Activated naive CD8-positive, alpha-beta T cell treated with anti-CD3 and anti-CD28 coated beads for 36 hours (primary cell): ENCODE measurements around the gene UPF2. TPM values are rescaled to one million over a fixed set of nuclear protein-coding genes. Genes with fewer than 3 reads are reported as not detected.
"Not testable (repeated sequence)": the region's sequence is repeated elsewhere in the genome, so short reads cannot be mapped to it uniquely, and the experiment has no call there.

Experiments
- DNase-seq: peaks from one replicate; pipeline ENCODE4 v3.0.0; 2021
- H3K27ac Mint-ChIP-seq: one replicate; pipeline ENCODE4 v1.8.0; 2022; ENCODE audit warnings: mild to moderate bottlenecking, moderate library complexity, mixed read lengths
- H3K27me3 Mint-ChIP-seq: one replicate; pipeline ENCODE4 v1.8.0; 2022; ENCODE audit warnings: mild to moderate bottlenecking, mixed read lengths
- H3K36me3 Mint-ChIP-seq: one replicate; pipeline ENCODE4 v1.8.0; 2021; ENCODE audit warnings: mild to moderate bottlenecking, mixed read lengths
- H3K4me1 Mint-ChIP-seq: one replicate; pipeline ENCODE4 v1.8.0; 2021; ENCODE audit warnings: mixed read lengths
- H3K4me3 Mint-ChIP-seq: one replicate; pipeline ENCODE4 v1.8.0; 2022; ENCODE audit warnings: mild to moderate bottlenecking, moderate library complexity, mixed read lengths
- H3K9me3 Mint-ChIP-seq: one replicate; pipeline ENCODE4 v1.8.0; 2022; ENCODE audit warnings: mixed read lengths
- total RNA-seq, 2 experiments: library from RNA; stranded (reverse); gene quantifications; one replicate each; pipeline ENCODE4 v1.2.3, GENCODE V29; 2021

The UPF2 gene
- total RNA-seq, 2 experiments from 2014 or later, result 35.8 to 38.2 TPM

DNA sequence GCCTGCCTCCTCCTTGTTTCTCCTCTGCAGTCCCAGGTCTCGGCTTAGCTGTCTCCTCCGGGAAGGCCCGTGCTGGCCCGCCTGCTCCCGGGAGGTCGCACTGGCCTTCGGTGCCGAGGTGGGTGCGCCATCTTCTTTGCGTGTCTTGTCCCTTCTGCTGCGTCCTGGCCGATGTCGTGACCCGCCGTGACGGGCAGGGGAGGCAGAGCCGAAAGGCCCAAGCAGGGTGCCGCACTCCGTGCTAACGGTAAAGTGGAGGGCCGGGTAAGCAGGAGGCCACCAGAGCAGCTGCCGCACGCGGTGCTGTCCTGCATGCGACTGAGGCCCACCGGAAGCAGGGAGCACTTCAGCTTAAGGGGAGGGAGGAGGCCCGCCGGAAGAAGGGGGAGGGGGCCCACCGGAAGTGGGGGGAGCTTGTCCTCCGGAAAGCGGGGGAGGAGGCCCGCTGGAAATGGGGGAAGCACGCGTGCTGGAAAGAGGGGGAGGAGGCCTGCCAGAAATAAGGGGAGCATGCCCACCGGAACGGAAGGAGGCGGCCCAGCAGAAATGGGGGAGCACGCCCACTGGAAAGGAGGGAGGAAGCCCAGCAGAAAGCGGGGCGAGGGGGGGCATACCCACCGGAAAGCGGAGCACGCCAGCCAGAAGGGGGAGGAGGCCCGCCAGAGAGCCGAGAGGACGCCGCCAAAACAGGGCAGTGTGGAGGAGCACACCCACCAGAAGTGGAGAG, 148.1 kb downstream of the UPF2 start:
- Mint-ChIP-seq H3K9me3 (no peaks in the 10 kb centered on the region), H3K27me3 (no peaks in the 10 kb centered on the region), H3K36me3 (no peaks in the 10 kb centered on the region), H3K4me3 (no peak overlapping the region), H3K27ac (no peak overlapping the region), H3K4me1 (no peaks in the 10 kb centered on the region)
- no peak for DNase-seq

DNA sequence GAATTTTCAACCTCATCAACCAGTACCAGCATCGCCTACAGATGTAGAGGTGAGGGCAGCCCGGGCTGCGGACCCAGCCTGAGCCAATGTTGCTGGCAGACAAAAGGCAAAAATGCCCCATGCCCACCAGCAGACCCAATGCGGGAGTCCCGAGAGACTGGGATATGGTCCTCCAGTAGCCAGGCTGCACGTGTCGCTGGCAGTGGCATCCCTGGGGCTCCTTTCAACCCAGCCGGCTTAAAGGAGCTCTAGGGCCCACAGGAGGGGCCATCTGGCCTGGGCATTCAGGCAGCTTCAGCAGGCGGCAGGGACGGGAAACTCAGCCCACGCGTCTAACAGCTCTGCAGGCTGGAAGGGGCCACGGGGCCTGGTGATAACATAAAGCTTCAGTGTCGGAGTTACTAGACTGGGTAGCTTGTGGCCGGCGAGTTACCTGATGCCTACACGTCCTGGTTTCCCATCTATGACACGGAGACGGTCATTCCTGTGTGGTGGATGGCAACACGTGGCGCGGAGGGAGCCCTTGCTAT, 148.8 kb downstream of the UPF2 start:
- H3K27ac Mint-ChIP-seq, result no peak overlapping the region
- DNase-seq, result no peak
- no peaks in the 10 kb centered on the region for H3K27me3 Mint-ChIP-seq
- no peaks in the 10 kb centered on the region for H3K9me3 Mint-ChIP-seq
- H3K4me1 Mint-ChIP-seq, result no peaks in the 10 kb centered on the region
- H3K4me3 Mint-ChIP-seq, result no peak overlapping the region
- no peaks in the 10 kb centered on the region for H3K36me3 Mint-ChIP-seq

DNA sequence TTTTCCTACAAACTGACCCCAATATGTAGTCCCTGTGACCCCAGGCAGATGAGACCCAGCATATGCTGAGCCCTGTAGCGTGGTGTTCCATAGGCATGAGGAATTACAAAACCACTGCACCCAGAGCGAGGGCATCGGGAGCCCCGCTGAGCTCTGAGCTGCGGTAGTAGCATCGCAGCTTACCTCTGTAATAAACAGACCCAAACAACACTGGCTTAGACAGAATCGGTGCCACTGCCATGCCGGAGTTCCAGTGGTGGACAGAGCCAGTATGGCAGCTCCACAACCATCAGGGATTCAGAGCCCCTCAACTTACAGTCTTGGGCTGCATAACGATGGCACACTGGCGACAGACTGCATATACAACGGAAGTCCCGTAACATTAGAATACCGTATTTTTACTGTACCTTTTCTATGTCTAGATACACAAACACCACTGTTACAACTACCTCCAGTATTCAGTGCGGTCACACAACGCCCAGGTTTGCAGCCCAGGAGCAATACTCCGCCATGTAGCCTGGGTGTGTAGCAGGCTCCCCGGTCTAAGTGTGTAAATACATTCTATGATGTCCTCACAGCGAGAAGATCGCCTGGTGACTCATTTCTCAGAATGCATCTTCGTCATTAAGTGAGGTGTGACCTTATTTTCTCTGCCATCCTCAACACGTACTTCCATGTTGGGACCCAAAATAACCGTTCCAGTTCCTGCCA, 150.7 kb downstream of the UPF2 start:
- H3K27me3 Mint-ChIP-seq, result no peaks in the 10 kb centered on the region
- no peak for DNase-seq
- no peaks in the 10 kb centered on the region for H3K36me3 Mint-ChIP-seq
- H3K4me1 Mint-ChIP-seq, result no peaks in the 10 kb centered on the region
- H3K27ac Mint-ChIP-seq, result no peak overlapping the region
- no peak overlapping the region for H3K4me3 Mint-ChIP-seq
- no peaks in the 10 kb centered on the region for H3K9me3 Mint-ChIP-seq

DNA sequence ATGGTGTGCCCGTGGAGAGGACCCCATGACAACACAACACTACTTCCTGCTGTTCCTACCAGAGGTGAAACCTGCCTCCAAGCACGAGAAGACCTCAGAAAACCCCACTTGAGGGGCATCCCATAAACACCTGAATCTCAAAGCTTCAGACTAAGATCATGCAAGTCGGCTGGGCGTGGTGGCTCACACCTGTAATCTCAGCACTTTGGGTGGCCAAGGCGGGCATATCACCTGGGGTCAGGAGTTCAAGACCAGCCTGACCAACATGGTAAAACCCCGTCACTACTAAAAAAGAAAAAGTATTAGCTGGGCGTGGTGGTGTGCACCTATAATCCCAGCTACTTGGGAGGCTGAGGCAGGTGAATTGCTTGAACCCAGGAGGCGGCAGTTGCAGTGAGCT, 153.3 kb downstream of the UPF2 start:
- H3K4me3 Mint-ChIP-seq, H3K9me3 Mint-ChIP-seq, H3K27me3 Mint-ChIP-seq, H3K36me3 Mint-ChIP-seq, H3K4me1 Mint-ChIP-seq, H3K27ac Mint-ChIP-seq, DNase-seq: not testable (repeated sequence)

DNA sequence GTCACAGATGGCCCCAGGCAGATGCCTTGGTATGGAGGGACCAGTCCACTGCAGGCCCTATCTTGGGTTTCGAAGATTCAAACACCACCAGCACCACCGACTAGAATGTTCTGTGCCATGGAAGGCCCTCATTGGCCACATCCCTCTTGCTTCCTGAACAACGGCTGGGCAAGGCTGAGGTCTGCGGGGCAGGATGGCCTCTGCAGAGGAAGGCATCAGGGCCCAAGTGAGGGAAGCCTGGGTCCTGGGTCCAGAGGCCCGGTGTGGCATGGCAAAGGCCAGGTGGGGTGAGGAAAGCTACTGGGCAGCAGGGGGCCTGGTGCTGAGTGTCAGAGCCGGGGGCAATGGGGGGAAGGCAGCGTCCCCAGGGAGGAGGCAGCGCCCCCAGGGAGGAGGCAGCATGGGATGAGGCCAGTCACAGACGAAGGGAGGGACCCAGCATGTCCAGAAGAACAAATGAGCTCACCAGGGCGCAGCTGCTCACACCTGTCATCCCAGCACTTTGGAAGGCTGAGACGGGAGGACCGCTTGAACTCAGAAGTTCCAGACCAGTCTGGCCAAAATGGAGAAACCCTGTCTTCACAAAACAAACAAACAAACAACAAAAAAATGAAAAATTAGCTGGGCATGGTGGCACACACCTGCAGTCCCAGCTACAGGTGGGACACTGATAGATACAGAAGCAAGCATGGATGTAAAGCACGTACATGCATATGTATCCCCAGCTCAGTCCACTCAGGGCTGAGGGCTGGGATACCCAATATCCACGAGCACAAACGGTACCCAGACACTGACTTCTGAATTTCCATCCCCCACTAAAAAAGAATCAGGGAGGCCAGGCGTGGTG, 155.0 kb downstream of the UPF2 start:
- H3K27ac Mint-ChIP-seq, result no peak overlapping the region
- H3K4me3 Mint-ChIP-seq, result no peak overlapping the region
- no peaks in the 10 kb centered on the region for H3K27me3 Mint-ChIP-seq
- H3K4me1 Mint-ChIP-seq, result no peaks in the 10 kb centered on the region
- no peak for DNase-seq
- no peaks in the 10 kb centered on the region for H3K36me3 Mint-ChIP-seq
- no peaks in the 10 kb centered on the region for H3K9me3 Mint-ChIP-seq

DNA sequence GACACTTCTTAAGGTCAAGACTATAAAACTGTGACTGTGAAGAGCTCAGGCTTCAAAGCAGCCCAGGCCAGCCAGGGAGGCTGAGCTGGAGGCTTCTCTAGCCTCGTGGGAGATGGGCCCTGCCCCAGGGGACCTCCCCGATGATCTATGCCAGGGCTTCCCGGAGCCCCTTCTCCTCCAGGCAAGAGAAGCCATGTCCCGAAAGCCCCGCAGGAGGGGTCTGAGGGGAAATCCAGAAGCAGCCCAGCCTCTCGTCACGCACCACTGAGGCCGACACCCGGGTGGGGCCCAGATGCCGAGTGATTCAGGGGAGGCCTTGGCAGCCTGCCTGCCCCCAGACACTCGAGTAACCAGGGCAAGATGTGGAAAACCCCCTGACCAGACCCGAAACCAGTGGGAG, 155.8 kb downstream of the UPF2 start:
- no peak overlapping the region for H3K4me3 Mint-ChIP-seq
- H3K27me3 Mint-ChIP-seq, result no peaks in the 10 kb centered on the region
- no peaks in the 10 kb centered on the region for H3K4me1 Mint-ChIP-seq
- DNase-seq, result no peak
- no peaks in the 10 kb centered on the region for H3K36me3 Mint-ChIP-seq
- no peak overlapping the region for H3K27ac Mint-ChIP-seq
- H3K9me3 Mint-ChIP-seq, result no peaks in the 10 kb centered on the region

DNA sequence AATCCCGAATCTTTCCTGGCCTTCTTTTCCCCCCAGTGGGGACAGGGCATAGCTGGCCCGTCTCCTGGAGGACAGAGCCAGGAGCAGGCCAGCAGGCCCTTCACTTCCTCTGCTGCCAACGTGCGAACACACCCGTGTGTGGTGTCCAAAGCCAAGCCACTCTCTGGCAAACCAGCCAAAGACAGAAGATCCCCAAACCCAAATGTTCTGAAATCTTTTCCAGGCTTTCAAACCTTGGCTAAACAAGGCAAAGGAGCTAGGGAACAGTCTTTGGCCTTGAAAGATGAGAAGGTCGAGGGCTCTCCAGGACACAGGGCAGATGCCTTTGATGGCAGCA, 156.5 kb downstream of the UPF2 start:
- H3K4me3 Mint-ChIP-seq, result no peak overlapping the region
- no peaks in the 10 kb centered on the region for H3K36me3 Mint-ChIP-seq
- H3K27me3 Mint-ChIP-seq, result no peaks in the 10 kb centered on the region
- no peaks in the 10 kb centered on the region for H3K4me1 Mint-ChIP-seq
- H3K9me3 Mint-ChIP-seq, result no peaks in the 10 kb centered on the region
- DNase-seq, result no peak
- H3K27ac Mint-ChIP-seq, result no peak overlapping the region

DNA sequence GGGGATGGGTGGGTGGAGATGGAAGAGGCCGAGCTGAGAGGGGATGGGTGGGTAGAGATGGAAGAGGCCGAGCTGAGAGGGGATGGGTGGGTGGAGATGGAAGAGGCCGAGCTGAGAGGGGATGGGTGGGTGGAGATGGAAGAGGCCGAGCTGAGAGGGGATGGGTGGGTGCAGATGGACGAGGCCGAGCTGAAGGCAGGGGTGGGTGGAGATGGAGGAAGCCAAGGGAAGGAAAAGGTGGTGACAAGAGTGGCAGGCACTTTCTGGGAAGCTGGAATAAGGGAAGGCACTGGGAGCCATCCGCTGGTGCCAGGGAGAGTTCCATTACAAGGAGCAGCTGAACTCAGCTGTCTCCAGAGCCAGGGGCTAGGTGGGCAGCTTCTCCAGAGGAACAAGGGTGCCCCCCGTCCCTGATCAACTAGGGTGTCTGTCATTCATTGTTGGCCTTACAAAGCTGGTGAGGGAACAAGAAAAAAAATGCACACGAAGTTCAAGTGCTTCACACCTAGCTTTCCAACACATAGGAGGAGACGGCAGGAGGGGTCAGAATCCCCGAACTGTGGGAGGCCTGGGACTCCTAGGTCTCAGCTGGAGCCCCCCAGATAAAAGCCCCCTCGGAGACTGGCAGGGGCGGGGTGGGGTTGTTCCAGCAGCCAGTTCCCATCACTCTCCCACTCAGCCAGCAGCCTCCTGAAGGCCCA, 157.0 kb downstream of the UPF2 start:
- no peaks in the 10 kb centered on the region for H3K9me3 Mint-ChIP-seq
- H3K36me3 Mint-ChIP-seq, result no peaks in the 10 kb centered on the region
- no peak overlapping the region for H3K4me3 Mint-ChIP-seq
- no peaks in the 10 kb centered on the region for H3K27me3 Mint-ChIP-seq
- no peak for DNase-seq
- H3K4me1 Mint-ChIP-seq, result no peaks in the 10 kb centered on the region
- no peak overlapping the region for H3K27ac Mint-ChIP-seq

DNA sequence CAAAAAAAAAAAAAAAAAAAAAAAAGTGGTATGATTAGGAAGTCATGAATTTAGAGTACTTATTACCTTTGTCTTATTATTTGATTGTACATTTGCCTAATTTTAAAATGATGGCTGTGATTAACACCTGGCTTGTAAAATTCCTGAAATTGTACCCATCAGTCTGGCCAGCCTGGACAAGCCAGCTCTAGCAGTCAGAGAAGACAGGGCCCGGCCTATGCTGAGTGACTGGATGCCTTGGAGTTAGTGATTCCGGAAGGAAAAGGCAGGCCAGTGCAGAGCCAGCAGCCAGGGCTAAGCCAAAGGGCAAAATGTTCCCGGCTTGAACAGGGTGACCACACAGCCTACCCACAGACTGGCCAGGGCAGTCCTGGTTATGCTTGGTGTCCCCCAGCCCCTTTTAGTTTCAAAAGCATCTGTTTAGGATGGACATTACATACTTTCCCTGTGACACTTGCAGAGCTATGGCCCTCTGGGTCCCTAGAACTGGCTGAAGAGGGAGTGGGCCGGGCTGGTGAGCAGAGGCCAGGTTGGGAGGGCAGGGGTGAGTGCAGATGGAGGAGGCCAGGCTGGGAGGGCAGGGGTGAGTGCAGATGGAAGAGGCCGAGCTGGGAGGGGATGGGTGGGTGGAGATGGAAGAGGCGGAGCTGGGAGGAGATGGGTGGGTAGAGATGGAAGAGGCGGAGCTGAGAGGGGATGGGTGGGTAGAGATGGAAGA, 157.7 kb downstream of the UPF2 start:
- no peaks in the 10 kb centered on the region for H3K36me3 Mint-ChIP-seq
- H3K27ac Mint-ChIP-seq, result no peak overlapping the region
- DNase-seq, result no peak
- H3K4me1 Mint-ChIP-seq, result no peaks in the 10 kb centered on the region
- no peaks in the 10 kb centered on the region for H3K9me3 Mint-ChIP-seq
- H3K27me3 Mint-ChIP-seq, result no peaks in the 10 kb centered on the region
- H3K4me3 Mint-ChIP-seq, result no peak overlapping the region

DNA sequence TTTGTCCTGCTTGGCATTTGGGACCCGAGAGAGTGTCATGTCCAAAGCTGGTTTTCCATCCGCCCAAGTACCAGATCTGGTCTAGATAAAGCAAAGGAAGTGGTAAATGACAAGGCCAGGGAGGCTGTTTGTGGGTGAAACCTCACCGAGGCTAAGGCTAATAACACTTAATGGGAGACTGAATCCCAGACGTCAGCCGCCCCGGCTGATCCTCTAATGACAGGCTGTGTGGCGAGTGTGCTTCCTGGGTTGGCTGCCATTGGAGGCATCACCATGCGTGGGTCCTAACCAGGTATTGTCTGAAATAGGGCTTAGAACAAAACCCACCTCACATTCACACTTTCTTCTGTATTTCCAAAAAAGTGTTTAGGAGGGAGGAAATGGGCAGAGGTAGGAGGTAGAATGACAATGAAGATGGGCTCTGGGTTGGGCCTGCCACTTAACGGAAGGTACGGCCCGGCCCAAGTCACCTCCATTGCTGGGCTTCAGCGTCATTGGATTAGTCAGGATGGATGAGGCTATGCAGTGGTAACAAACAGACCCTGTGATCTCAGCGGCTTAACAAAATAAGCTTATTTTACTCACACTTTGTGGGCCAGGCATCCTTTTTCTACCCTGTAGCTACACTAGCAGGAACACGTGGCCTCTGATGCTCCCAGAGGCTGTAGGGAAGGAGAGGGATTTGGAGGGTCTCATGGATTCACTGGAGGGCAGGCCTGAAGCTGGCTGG, 159.8 kb downstream of the UPF2 start:
- Mint-ChIP-seq H3K4me3 (no peak overlapping the region), H3K36me3 (no peaks in the 10 kb centered on the region), H3K9me3 (no peaks in the 10 kb centered on the region), H3K27me3 (peaks cover 5% of the 10 kb centered on the region), H3K27ac (no peak overlapping the region), H3K4me1 (no peaks in the 10 kb centered on the region)
- DNase-seq, result no peak

DNA sequence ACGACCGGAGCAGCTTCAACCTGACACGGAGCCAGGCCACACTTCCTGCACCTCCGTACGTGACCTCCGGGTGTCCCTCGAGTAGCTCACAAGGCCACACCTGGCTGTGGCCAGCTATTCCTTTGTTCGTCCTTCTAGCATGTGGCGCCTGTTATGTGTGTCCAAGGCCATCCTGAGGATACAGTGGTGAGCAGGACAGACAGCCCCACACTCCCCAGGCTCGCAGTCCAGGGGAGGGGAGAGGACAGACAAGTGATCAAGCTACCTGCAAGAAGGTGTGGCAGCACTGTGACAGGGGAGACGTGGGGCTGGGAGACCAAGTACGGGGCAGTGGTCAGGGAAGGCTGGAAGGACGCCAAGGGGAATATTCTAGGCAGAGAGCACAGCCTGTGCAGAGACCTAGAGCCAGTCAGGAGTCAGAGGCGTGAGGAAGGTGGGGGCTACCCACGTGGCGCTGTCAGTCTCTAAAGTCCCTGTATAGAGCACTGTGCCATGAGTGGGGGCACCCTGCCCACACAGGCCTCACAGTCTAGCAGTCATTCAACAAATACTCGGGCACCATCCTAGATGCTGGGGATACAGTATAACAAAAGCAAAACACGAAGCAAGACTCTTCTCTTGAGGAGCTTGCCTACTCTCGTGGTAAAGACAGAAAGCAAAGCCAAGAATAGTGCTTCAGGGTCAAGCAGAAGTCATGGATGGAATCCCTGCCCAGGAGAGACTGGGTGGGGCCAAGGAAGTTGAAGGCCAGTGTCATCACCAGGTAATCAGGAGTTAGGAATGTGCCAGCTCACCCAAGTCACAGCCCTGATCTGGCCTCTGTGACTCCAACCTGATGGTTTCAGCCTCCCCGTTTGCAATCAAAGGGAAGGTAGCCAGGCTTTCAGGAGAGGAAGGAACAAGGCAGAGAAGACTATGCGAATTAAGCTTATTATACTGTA, 160.9 kb downstream of the UPF2 start:
- DNase-seq, result no peak
- peaks cover 5% of the 10 kb centered on the region for H3K27me3 Mint-ChIP-seq
- no peak overlapping the region for H3K4me3 Mint-ChIP-seq
- no peak overlapping the region for H3K27ac Mint-ChIP-seq
- H3K36me3 Mint-ChIP-seq, result no peaks in the 10 kb centered on the region
- no peaks in the 10 kb centered on the region for H3K4me1 Mint-ChIP-seq
- no peaks in the 10 kb centered on the region for H3K9me3 Mint-ChIP-seq

DNA sequence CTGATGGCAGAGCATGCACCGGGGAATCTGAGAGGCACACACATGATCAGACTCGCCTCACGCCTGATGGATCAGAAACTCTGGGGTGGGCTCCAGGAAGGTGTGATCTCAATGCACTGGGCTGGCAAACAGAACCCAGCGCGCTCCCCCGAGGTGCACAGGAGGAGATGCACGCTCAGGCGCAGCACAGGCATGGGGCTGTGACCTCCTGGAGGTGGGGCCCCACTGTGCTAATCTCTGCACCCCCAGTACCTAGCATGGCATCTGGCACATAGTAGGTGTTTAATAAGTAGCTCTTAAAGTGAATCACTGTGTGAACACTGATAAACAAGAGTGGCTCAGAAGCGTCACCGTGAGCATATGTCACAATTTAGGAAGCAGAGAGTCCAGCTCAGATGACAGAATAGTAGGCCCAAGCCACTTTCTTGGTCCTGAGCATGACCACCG, 161.6 kb downstream of the UPF2 start:
- H3K9me3 Mint-ChIP-seq, result no peaks in the 10 kb centered on the region
- no peaks in the 10 kb centered on the region for H3K36me3 Mint-ChIP-seq
- H3K4me1 Mint-ChIP-seq, result no peaks in the 10 kb centered on the region
- peaks cover 5% of the 10 kb centered on the region for H3K27me3 Mint-ChIP-seq
- no peak overlapping the region for H3K4me3 Mint-ChIP-seq
- no peak overlapping the region for H3K27ac Mint-ChIP-seq
- DNase-seq, result no peak
